ENCODE results near the gene PCLO.

PCLO gene, protein sequence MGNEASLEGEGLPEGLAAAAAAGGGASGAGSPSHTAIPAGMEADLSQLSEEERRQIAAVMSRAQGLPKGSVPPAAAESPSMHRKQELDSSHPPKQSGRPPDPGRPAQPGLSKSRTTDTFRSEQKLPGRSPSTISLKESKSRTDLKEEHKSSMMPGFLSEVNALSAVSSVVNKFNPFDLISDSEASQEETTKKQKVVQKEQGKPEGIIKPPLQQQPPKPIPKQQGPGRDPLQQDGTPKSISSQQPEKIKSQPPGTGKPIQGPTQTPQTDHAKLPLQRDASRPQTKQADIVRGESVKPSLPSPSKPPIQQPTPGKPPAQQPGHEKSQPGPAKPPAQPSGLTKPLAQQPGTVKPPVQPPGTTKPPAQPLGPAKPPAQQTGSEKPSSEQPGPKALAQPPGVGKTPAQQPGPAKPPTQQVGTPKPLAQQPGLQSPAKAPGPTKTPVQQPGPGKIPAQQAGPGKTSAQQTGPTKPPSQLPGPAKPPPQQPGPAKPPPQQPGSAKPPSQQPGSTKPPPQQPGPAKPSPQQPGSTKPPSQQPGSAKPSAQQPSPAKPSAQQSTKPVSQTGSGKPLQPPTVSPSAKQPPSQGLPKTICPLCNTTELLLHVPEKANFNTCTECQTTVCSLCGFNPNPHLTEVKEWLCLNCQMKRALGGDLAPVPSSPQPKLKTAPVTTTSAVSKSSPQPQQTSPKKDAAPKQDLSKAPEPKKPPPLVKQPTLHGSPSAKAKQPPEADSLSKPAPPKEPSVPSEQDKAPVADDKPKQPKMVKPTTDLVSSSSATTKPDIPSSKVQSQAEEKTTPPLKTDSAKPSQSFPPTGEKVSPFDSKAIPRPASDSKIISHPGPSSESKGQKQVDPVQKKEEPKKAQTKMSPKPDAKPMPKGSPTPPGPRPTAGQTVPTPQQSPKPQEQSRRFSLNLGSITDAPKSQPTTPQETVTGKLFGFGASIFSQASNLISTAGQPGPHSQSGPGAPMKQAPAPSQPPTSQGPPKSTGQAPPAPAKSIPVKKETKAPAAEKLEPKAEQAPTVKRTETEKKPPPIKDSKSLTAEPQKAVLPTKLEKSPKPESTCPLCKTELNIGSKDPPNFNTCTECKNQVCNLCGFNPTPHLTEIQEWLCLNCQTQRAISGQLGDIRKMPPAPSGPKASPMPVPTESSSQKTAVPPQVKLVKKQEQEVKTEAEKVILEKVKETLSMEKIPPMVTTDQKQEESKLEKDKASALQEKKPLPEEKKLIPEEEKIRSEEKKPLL (N-terminal part only)

DNA sequence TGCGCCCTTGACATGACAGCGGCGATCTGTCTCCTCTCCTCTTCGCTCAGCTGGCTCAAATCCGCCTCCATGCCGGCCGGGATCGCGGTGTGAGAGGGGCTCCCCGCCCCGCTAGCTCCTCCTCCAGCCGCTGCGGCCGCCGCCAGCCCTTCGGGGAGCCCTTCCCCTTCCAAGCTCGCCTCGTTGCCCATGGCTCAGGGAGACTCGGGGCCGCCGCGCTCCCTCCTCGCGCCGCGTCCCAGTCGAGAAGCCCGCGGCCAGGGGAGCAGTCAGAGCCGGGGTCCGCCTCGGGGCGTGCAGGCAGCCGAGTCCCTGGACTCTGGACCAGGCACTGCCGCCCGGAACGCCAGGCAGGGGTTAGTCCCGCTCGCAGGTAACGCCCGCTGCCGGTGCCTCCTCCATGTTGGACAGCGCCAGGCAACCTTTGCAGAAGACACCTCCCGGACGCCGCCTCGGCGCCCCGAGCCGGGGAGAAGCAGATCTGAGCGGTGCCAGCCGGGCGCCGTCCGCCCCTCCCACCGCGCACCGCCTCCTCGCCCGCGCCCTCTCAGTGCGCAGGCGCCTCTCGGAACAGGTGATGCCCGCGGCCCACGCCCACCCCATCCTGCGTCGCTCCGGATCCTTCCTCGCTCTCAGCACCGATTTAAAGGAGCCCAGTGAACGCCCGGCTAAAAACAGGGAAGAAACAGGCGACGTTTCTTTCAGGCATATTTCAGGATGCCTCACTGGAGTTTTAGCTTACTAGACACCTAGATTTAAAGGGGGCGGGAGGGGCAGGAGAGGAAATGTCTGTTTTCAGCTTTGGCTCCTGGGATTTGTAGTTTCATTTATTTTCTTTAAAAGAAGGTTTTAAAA is at the start of gene PCLO:
TSS of gene PCLO (minus strand) at position 483 of the 855 bp plus-strand sequence. CDS start at position 191, 292 bp downstream.
- peak; percentile 97 for DNase-seq

DNA sequence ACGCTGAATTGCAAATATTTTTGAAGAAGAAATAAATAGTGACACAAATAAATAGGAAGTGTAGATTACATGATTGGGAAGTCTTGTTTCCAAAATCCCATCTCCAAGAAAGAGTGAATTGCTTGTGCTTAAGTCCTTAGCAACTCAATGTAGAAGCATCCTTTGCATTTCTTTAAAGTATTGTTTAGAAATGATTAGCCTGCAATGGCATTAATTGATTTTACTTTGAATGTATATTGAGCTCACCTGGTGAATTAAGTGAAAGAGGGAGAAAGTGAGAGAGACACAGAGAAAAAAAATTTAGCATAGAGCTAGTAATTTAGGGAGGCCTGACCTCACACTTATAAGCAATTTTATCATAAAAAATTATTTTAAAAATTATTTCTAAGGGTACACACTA is 49.0 kb upstream of the PCLO start:
- DNase-seq: no peak

DNA sequence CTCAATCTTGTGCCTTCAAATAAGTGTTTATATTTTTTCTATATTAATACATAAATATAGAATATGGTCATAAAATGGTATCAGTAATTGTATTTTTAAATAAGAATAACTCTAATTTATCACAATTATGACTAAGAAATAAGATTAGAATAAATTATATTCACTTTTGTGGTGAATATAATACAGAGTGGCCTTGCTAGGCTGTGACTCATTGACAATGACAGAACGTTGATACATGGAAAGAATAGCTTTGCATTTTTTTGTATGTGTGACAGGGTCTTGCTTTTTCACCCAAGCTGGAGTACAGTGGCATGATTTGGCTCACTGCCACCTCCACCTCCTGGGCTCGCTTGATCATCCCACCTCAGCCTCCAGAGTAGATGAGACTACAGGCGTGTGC is 47.8 kb upstream of the PCLO start:
- DNase-seq: no peak

DNA sequence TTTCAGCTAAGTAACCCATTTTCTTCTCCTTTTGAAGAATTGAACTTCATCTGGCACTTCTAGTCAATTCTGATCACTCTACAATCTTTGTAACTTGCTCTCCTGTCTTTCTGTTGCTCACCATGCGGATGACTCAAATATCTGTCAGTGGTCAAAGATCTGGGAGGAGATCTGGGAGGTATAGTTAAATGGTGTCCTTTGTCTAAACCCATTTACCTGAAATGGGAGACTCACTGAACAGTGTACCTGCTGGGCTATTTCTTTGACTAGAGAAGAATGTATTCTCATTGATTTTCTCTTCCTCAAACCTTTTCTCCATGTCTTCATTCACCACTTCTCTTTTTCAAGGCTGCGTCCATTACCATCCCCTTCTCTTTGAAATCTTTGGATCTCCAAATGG is 42.0 kb upstream of the PCLO start:
- no peak for DNase-seq

DNA sequence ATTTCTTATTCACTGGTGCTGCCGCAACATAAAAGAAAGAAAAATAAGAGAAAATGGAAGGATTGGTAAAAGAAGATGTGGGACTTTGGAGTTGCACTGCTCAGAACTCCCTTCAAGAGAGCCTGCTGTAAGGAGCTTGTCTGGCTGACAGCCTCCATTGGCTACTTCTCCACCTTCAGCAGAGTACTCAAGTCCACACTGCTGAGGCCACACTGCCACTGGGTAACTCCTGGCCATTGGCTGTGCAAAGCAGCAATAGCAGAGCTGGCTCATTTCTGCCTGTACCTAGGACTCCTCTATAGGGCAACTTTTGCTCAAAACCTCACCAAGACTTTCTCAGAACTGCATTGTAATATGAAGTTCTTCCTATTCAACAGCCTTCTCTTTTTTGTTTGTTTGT is 38.7 kb upstream of the PCLO start:
- no peak for DNase-seq

DNA sequence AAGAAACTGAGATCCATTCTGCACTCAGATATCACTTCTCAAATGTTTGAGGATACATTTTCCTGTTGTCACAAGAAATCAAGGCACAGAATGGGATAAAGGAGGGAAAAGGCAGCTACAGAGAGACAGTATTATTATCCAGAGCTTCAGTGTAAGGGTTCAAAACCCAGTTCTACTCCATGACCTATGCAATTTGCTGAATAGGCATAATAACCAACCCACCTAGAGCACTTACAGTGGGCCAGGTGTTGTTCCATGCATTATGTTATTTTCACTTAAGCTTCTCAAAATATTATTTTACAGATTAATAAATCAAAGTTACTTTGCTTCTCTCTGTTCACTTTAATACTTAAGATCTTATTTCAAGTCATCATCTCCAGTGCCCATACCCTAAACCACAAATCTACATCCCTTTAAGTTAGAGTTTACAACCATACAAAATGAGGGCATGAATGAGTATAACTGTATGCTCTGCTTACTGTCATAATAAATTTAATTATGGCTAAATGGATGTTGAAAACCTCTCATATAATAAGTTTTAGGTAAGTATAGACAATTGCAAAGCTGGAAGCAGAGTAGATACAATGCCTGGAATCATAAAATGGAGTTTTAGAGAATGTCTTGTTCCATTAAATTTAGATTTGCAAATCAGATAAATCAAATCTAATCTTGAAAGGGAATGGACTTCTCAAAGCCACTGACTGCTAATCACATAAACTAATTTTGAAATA is 28.1 kb upstream of the PCLO start:
- DNase-seq: no peak

DNA sequence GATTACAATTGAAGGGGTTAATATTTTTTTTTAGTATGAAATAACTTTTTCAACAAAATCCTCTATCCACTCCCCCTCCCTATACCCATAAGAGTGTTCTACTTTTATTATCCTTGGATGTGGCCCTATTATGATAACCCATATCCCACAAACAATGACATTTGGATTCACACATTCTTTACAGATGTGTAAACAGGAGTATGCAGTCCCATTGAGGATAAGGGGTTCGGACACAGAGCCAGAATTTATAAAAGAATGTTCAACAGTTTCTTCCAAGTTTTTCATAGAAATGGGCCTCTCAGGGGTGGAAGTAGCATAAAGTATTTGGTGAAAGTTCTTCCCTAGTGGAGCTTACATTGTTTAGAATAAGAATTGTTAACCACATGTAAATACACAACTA is 16.1 kb upstream of the PCLO start:
- DNase-seq: no peak

DNA sequence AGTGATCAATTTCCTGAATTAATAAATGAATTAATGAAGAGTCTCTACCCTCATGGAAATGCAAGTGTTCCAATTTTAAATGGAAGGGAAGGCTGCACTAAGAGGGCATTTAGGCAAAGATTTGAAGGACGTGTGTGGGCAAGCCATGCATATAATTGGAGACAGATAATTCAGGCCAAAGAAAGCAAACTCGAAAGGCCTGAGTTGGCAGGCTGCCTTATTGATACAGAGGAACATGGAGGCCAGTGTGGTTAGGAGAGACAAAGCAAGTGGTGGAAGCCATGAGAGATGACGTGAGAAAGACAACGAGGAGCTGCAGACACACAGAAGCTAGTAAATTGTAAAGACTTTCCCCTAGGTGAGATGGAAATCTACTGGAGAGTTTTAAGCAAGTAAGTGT is 15.4 kb upstream of the PCLO start:
- DNase-seq: no peak

DNA sequence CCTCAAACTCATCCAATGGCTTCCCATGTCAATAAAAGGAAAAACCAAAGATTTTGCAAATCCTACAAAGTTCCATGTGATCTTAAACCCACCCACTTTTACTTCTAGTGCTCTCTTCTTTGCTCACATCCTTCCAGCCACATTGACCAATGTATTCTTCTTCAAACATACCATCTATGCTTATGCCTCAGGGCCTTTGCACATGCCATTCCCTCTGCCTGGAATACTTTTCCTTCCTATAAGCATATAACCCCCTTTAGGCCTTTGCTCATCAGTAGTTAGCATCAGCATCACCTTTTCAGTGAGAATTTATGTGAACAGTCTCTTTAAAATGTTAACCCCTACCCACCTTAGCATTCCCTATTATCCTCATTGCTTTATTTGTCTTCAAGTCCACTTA is 11.0 kb upstream of the PCLO start:
- no peak for DNase-seq

DNA sequence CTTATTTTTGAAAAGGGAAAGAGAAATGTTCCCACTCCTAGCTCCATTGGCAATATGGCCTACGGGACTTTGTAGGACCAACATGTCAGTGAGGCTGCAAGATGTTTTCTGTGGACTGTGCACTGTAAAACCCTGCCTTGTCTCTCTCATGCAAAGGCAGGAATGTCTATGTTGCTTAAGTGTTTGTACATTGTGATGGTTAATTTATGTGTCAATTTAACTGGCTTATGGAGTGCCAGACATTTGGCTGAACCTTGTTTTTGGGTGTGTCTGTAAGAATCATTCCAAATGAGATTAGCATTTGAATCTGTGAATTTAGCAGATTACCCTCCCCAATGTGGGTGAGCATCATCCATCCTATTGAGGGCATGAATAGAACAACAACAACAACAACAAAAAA is 4.1 kb upstream of the PCLO start:
- DNase-seq: no peak

DNA sequence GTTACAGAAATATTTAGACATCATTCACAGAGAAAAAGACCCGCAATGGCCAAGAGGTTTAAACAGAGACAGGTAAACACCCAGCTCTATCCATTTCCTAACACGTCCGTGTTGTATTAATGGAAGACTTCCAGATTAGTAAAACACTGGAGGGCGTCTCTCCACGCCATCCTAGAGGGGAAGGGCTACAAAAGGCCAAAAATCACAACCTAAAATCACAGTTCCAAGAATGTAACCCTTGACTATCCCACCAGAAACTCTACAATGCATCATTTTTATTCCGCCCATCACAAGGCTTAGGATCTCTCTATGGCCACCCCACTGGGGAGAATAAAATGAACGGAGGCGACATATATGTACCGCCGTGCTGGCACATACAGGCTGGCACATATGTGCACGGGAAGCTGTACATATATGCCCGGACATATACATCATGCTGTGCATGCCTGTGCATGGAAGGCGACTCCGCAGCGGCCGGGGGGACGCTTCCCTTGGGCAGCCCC is 734 bp downstream of the PCLO start:
- no peak for DNase-seq

DNA sequence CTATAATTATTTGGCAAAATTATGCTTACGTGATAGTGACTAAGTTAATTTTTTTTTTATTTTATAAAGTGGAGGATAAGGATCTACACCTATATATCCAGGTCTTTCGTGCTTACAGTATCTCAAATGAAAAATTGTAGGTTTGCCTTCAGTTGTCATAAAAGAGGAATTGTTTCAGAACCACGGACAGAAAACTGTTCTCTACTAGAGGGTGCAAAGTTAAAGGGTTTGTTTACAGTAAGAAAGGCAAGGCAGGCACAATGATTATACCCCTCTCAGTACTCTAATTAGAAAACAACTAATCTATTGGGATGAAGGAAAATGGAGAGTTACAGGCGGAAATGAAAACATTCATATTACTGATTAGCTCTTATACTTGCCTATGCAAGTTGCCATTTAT is 1.5 kb downstream of the PCLO start:
- DNase-seq: no peak

DNA sequence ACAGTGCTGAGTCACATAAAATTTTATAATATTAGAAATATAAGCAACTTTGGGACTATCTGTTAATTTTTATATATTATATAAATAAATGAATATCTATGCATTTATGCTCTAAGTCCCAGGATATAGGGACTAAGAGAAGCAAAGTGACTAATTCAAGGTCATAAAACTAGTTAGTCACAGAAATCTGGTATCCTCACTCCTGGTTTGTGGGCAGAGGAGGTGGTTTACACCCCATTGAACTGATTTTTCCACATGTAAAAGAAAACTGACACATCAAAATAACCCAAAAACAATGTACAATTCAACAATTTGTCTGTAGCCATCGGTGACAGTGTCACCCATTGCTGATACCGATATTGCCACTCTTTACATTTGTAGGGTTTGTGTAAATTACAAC is 3.0 kb downstream of the PCLO start:
- no peak for DNase-seq

DNA sequence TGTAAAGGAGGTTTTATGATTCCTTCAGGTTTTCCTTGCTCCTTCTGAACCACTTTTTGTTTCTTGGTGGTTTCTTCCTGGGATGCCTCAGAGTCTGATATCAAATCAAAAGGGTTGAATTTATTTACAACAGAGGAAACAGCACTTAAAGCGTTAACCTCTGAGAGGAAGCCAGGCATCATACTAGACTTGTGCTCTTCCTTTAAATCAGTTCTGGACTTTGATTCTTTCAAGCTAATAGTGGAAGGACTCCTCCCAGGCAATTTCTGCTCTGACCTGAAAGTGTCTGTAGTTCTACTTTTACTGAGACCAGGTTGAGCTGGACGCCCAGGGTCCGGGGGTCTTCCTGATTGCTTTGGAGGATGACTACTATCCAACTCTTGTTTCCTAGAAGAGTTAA is 6.7 kb downstream of the PCLO start:
- no peak for DNase-seq

DNA sequence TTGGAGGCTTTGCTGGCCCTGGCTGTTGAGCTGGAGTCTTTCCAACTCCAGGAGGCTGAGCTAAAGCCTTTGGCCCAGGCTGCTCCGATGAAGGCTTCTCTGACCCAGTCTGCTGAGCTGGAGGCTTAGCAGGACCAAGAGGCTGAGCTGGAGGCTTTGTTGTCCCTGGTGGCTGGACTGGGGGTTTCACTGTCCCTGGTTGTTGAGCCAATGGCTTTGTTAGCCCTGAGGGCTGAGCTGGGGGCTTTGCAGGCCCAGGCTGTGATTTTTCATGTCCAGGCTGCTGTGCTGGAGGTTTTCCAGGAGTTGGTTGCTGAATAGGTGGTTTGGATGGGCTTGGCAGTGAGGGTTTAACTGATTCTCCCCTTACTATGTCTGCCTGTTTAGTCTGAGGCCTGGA is 7.3 kb downstream of the PCLO start:
- no peak for DNase-seq

DNA sequence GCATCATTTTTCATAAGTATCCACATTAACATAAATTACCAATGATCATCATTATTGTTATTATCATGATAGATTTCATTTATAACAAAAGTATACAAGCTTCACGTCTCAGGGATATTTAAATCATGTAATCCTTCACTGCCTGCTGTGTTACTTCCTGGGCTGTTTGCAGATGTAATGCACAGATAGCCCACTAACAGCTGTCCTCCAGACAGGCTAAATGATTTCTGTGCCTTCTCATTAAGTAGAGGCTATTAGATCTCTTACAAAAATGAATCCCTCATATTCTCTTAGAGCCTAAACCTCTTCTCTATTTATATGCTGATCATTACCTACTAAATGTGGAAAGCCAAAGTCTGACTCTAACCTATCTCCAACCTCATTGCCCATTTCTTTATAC is 9.3 kb downstream of the PCLO start:
- no peak for DNase-seq

DNA sequence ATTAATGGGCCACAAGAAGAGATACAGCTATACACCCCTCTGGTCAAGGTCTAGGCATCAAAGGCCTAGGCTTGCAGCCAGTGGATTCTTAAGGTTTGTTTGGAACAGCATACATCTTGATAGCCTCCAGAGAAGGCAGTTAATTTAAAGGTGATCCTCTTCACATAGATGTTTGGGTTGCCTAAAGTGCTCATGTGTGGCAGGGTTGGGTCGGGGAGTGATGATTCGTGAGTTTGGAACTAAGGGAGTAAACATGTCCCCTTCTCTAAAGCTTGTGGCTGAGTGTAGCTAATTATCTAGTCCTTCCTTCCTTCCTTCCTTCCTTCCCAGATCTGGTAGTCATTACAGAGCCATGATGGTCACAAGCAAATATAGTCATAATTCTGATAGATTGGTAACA is 12.4 kb downstream of the PCLO start:
- DNase-seq: peak; percentile 78

DNA sequence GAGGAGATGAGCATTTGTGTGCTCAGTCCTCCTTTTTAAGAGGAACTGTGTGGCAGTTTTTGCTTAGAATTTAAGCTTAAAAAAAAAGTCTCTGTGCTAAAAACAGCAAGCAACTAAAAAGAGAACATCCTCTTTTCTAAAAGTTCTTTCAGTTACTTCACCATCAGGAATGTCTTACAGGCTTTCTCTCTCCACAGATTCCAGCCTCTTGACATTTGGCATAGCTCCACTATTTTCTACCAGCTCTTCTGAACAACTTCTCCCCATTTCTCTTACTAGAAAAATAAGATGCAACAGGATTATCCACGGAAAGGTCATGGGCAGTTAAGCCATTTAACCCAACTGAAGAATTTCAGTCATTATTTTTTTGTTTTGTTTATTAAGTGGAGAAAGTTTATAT is 13.2 kb downstream of the PCLO start:
- DNase-seq: no peak

DNA sequence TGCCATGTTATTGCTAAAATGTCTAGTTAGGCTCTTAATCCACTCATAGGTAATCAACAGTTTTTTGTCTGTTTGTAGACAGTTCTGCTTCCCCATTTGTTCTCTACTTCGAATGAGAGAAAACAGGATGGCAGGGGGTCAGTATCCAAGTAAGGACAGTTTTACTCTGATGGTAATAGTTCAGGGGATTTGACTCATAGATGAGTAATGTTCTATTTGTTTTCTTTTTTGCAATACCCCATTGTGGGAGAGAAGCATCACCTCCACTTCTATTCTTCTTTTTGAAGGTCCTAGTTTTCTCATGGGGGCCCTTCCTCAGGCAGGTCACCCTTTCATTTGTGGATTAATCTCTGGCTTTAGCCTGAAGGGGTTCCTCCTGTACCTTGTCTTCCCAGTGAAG is 13.9 kb downstream of the PCLO start:
- DNase-seq: no peak

DNA sequence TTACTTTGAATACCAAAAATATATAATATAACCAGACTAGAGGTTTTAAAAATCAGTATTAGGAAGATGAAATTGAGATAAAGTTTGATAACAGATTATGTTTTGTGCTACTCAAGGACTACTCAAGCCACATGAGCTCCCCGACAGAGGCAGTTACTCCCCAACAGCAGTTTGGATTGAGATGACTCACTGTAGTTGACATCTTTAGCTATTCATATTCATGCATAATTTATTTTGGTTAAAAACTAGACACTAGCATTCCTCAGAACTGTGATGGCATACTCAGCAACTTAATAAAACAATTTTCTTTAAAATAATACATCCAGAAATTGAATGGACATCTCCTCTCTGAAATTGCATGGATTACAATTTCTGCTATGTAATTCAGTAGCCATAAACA is 19.6 kb downstream of the PCLO start:
- DNase-seq: no peak

DNA sequence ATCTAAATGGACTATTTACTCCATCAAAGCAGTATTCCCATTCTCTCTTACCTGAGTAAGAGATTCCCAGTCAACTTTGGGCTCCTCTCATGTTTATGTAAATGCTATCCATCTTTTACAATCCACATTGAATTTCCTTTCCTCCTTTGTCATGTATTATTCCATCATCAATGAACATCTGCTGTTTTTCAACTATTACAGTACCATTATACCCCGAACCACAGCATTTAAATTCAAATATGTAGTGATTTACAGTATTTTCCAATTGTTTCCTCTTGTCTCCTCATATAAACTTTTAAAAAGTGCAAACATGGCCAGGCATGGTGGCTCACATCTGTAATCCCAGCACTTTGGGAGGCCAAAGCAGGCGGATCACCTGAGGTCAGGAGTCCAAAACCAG is 20.3 kb downstream of the PCLO start:
- DNase-seq: no peak

DNA sequence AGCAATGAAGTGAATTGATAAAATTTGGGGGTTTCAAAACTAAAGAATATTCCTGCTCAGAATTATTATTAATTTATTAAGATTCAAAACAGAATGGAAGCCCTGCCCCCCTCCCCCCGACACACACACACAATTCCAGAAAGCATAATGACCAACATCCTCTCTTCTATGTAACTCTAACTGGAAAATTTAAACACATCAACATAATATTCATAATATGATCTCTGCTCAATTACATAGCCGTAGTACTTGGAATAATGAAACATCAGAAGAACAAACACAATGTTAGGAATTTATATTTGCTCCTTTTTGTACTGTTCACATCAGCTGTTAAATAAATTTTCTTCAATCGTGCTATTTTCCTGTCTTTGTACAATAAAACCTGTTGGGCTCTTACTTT is 20.8 kb downstream of the PCLO start:
- no peak for DNase-seq
